Neural cell (in vitro differentiated cells): ENCODE results near the gene DIP2C. TPM values are rescaled to one million over a fixed set of nuclear protein-coding genes. Genes with fewer than 3 reads are reported as not detected.

Experiments
- H2AFZ ChIP-seq: fragments of 200-600, 300-800 bp; sonication (generic), shearing (Covaris generic); 2 replicates; pipeline ENCODE4 v1.6.0; 2014; ENCODE audit warnings: low read depth, mild to moderate bottlenecking, antibody characterized with exemption, low read length, moderate library complexity
- H3F3A ChIP-seq: fragments of 200-600 bp; shearing (Covaris generic); 2 replicates; pipeline ENCODE4 v1.6.1; 2016; ENCODE audit warnings: mild to moderate bottlenecking, moderate library complexity, mixed read lengths, antibody characterized with exemption, low read length; ENCODE audit not compliant: insufficient read depth, poor library complexity, severe bottlenecking
- H3K27ac ChIP-seq: fragments of 200-600, 300-800 bp; sonication (generic), shearing (Covaris generic); 2 replicates; pipeline ENCODE4 v1.5.1; 2014; ENCODE audit warnings: mild to moderate bottlenecking, low read length, moderate library complexity
- H3K27me3 ChIP-seq: fragments of 300-800, 200-600 bp; sonication (generic), shearing (Covaris generic); 2 replicates; pipeline ENCODE4 v1.6.0; 2014; ENCODE audit warnings: mild to moderate bottlenecking, low read depth, low read length, moderate library complexity; ENCODE audit not compliant: insufficient read depth
- H3K36me3 ChIP-seq: fragments of 300-800, 200-600 bp; sonication (generic), shearing (Covaris generic); 2 replicates; pipeline ENCODE4 v1.5.1; 2014; ENCODE audit warnings: mild to moderate bottlenecking, antibody characterized with exemption, low read length, moderate library complexity; ENCODE audit not compliant: insufficient read depth
- H3K4me2 ChIP-seq: fragments of 300-800, 200-600 bp; sonication (generic), shearing (Covaris generic); 2 replicates; pipeline ENCODE4 v1.6.0; 2014; ENCODE audit warnings: mild to moderate bottlenecking, low read length
- H3K4me3 ChIP-seq: fragments of 300-800, 200-600 bp; sonication (generic), shearing (Covaris generic); 2 replicates; pipeline ENCODE4 v1.5.1; 2014; ENCODE audit warnings: mild to moderate bottlenecking, low read length, moderate library complexity
- H3K79me2 ChIP-seq: fragments of 200-600 bp; shearing (Covaris generic); replicated peaks from 2 replicates; pipeline ENCODE4 v1.6.0; 2014; ENCODE audit warnings: mild to moderate bottlenecking, low read length, moderate library complexity; ENCODE audit not compliant: insufficient read depth
- H3K9ac ChIP-seq: fragments of 300-800, 200-600 bp; sonication (generic), shearing (Covaris generic); 2 replicates; pipeline ENCODE4 v1.6.1; 2016; ENCODE audit warnings: mild to moderate bottlenecking, low read length, mixed read lengths
- H3K9me2 ChIP-seq: fragments of 200-600 bp; shearing (Covaris generic); 2 replicates; pipeline ENCODE4 v1.6.1; 2016; ENCODE audit warnings: mild to moderate bottlenecking, low read length, mixed read lengths; ENCODE audit not compliant: insufficient read depth
- H3K9me3 ChIP-seq: fragments of 200-600, 300-800 bp; sonication (generic), shearing (Covaris generic); 2 replicates; pipeline ENCODE4 v1.6.1; 2016; ENCODE audit warnings: mild to moderate bottlenecking, mixed run types, low read length, moderate library complexity, mixed read lengths
- H4K20me1 ChIP-seq: fragments of 200-600 bp; shearing (Covaris generic); 2 replicates; pipeline ENCODE4 v1.6.1; 2016; ENCODE audit warnings: mild to moderate bottlenecking, mixed run types; ENCODE audit not compliant: insufficient read depth
- CTCF ChIP-seq: fragments of 450-650 bp; IDR thresholded peaks from 2 replicates; pipeline ENCODE4 v1.5.1; 2014; ENCODE audit warnings: antibody characterized with exemption, mild to moderate bottlenecking, moderate library complexity; ENCODE audit not compliant: poor library complexity, severe bottlenecking
- EP300 ChIP-seq: fragments of 450-650 bp; conservative IDR thresholded peaks from 2 replicates; pipeline ENCODE4 v1.6.1; 2014; ENCODE audit warnings: antibody characterized with exemption, mild to moderate bottlenecking, moderate library complexity; ENCODE audit not compliant: poor library complexity, severe bottlenecking
- EZH2 ChIP-seq: fragments of 200-600, 300-800 bp; shearing (Covaris generic), sonication (generic); IDR thresholded peaks from 2 replicates; pipeline ENCODE4 v1.6.1; 2014; ENCODE audit warnings: antibody characterized with exemption, low read length, borderline replicate concordance, mild to moderate bottlenecking; ENCODE audit not compliant: insufficient read depth, poor library complexity, severe bottlenecking
- MXI1 ChIP-seq: fragments of 450-650 bp; conservative IDR thresholded peaks from 2 replicates; pipeline ENCODE4 v1.6.1; 2014; ENCODE audit warnings: antibody characterized with exemption, mild to moderate bottlenecking; ENCODE audit not compliant: poor library complexity, severe bottlenecking
- POLR2AphosphoS5 ChIP-seq: IDR thresholded peaks from 2 replicates; pipeline ENCODE4 v1.6.1; 2012
- RAD21 ChIP-seq: fragments of 450-650 bp; conservative IDR thresholded peaks from 2 replicates; pipeline ENCODE4 v1.6.1; 2014; ENCODE audit warnings: antibody characterized with exemption, mild to moderate bottlenecking, moderate library complexity
- REST ChIP-seq: IDR thresholded peaks from 2 replicates; pipeline ENCODE4 v1.6.1; 2012; ENCODE audit warnings: borderline replicate concordance
- SMC3 ChIP-seq: fragments of 450-650 bp; conservative IDR thresholded peaks from 2 replicates; pipeline ENCODE4 v1.6.1; 2014; ENCODE audit warnings: antibody characterized with exemption, mild to moderate bottlenecking, moderate library complexity; ENCODE audit not compliant: poor library complexity
- TAF1 ChIP-seq: IDR thresholded peaks from 2 replicates; pipeline ENCODE4 v1.6.1; 2012; ENCODE audit warnings: low read depth
- polyA plus RNA-seq: library from polyadenylated mRNA; depleted of rRNA; stranded (reverse); fragments of >200 nt; gene quantifications from 2 replicates; pipeline ENCODE4 v1.2.3, GENCODE V29; 2014

The DIP2C gene
- polyA plus RNA-seq, 1 donor from 2014 or later, result 24.1 TPM

- TF ChIP-seq POLR2AphosphoS5, result no peak
- TF ChIP-seq MXI1, result no peak
- no peak for TF ChIP-seq CTCF
- no peak for TF ChIP-seq TAF1
- no peak for TF ChIP-seq RAD21
- no peak for TF ChIP-seq EP300
- no peak for TF ChIP-seq EZH2
- TF ChIP-seq SMC3, result no peak
- TF ChIP-seq REST, result no peak
- Histone ChIP-seq H4K20me1 (no peaks in the 10 kb centered on the region), H3K9me3 (no peaks in the 10 kb centered on the region), H3F3A (no peaks in the 10 kb centered on the region), H3K9me2 (no peaks in the 10 kb centered on the region), H3K79me2 (no peaks in the 10 kb centered on the region), H3K4me2 (no peak overlapping the region), H3K9ac (no peak overlapping the region), H3K27ac (no peak overlapping the region), H3K27me3 (no peaks in the 10 kb centered on the region), H3K36me3 (peaks cover 4% of the 10 kb centered on the region), H2AFZ (no peak overlapping the region), H3K4me3 (no peak overlapping the region)
Measured at GRCh38 chr10:363152-363551, 326.3 kb downstream of the DIP2C start.

- H3K79me2 ChIP-seq, result no peaks in the 10 kb centered on the region
- no peak overlapping the region for H3K4me2 ChIP-seq
- no peak for TF ChIP-seq SMC3
- TF ChIP-seq MXI1, result no peak
- TF ChIP-seq TAF1, result no peak
- TF ChIP-seq EP300, result no peak
- no peaks in the 10 kb centered on the region for H3K9me2 ChIP-seq
- peaks cover 4% of the 10 kb centered on the region for H3K36me3 ChIP-seq
- H3K9me3 ChIP-seq, result no peaks in the 10 kb centered on the region
- H3F3A ChIP-seq, result no peaks in the 10 kb centered on the region
- no peak overlapping the region for H3K4me3 ChIP-seq
- no peak overlapping the region for H2AFZ ChIP-seq
- H3K9ac ChIP-seq, result no peak overlapping the region
- no peaks in the 10 kb centered on the region for H3K27me3 ChIP-seq
- no peaks in the 10 kb centered on the region for H4K20me1 ChIP-seq
- no peak overlapping the region for H3K27ac ChIP-seq
Measured at GRCh38 chr10:361203-362081, 328.0 kb downstream of the DIP2C start.
